Adrenal gland (tissue), 5 donors: Measurements from ENCODE around the gene MAD1L1.

Experiments used
- CTCF ChIP-seq, 6 experiments: fragments of 450-650 bp in 4 of 6; fragments of 200-600 bp in 2 of 6; sonication (generic) in 1 of 6; IDR thresholded peaks; 1 replicate in 5 of 6; 2 replicates in 1 of 6; pipeline versions ENCODE4 v1.5.1 to v1.8.0; 2016 to 2021; ENCODE audit warnings: antibody characterized with exemption in 6 of 6, mild to moderate bottlenecking in 2 of 6, moderate library complexity in 1 of 6
- POLR2A ChIP-seq, 2 donors: fragments of 450-650 bp; IDR thresholded peaks; one replicate each; pipeline ENCODE4 v1.6.1; 2017; ENCODE audit warnings: antibody characterized with exemption in 2 of 2, mild to moderate bottlenecking in 2 of 2, moderate library complexity in 1 of 2
- donor health status: DM: no; HTN: no; CAD: no.

GRCh38 chr7:2108071-2108455 lies 124.7 kb downstream of the MAD1L1 start:
- no peak for TF ChIP-seq POLR2A (IDR thresholded peaks at IDR 0.05)
- no peak for TF ChIP-seq CTCF (IDR thresholded peaks at IDR 0.05)
